K562 (cell line): ENCODE results near the gene APEX1. TPM values are rescaled to one million over a fixed set of nuclear protein-coding genes. Genes with fewer than 3 reads are reported as not detected.
A peak's percentile ranks its signal among the peaks of the same experiment; 100 is the strongest.

Experiments used
- CTBP1 ChIP-seq: fragments of 450-650 bp; IDR thresholded peaks from 2 replicates; pipeline ENCODE4 v1.6.1; 2016; ENCODE audit warnings: borderline replicate concordance
- E2F3 ChIP-seq: fragments of 250-450 bp; sonication (Bioruptor Pico); IDR thresholded peaks from 2 replicates; pipeline ENCODE4 v1.4.0; 2020; ENCODE audit warnings: mild to moderate bottlenecking
- ELK3 ChIP-seq: fragments of 450-650 bp; formaldehyde crosslinking; IDR thresholded peaks from 2 replicates; pipeline ENCODE4 v1.4.0; 2020; ENCODE audit warnings: mild to moderate bottlenecking
- GATAD2A ChIP-seq: fragments of 450-650 bp; IDR thresholded peaks from 2 replicates; pipeline ENCODE4 v1.6.1; 2017
- L3MBTL2 ChIP-seq: fragments of 450-650 bp; IDR thresholded peaks from 2 replicates; pipeline ENCODE4 v1.6.1; 2016; ENCODE audit warnings: mild to moderate bottlenecking, moderate library complexity
- NELFE ChIP-seq: IDR thresholded peaks from 2 replicates; pipeline ENCODE4 v1.6.1; 2011; ENCODE audit warnings: mild to moderate bottlenecking; ENCODE audit not compliant: insufficient read depth, insufficient read length
- NR0B1 ChIP-seq: fragments of 450-650 bp; IDR thresholded peaks from one replicate; pipeline ENCODE4 v1.6.1; 2018; ENCODE audit warnings: mild to moderate bottlenecking, moderate library complexity; ENCODE audit not compliant: partially characterized antibody
- RFX1 ChIP-seq: fragments of 450-650 bp; IDR thresholded peaks from 2 replicates; pipeline ENCODE4 v1.6.1; 2016; ENCODE audit warnings: mild to moderate bottlenecking, moderate library complexity
- SMARCA5 ChIP-seq: fragments of 450-650 bp; IDR thresholded peaks from 2 replicates; pipeline ENCODE4 v1.6.1; 2016
- SRSF1 ChIP-seq: fragments of 200-400 bp; formaldehyde crosslinking; IDR thresholded peaks from 2 replicates; pipeline ENCODE4 v1.6.1; 2017; ENCODE audit warnings: mild to moderate bottlenecking, low read depth, low read length, moderate library complexity
- TRIM25 ChIP-seq: fragments of 450-650 bp; IDR thresholded peaks from 2 replicates; pipeline ENCODE4 v1.7.0; 2016; ENCODE audit warnings: borderline replicate concordance
- XRCC4 ChIP-seq: IDR thresholded peaks from one replicate; pipeline ENCODE4 v1.6.1; 2011; ENCODE audit not compliant: insufficient read depth, insufficient read length; ENCODE audit errors: extremely low read depth
- YY1 ChIP-seq, 3 experiments: IDR thresholded peaks; 2 replicates each; pipeline ENCODE4 v1.6.1; 2011; ENCODE audit warnings: low read length in 2 of 3, mild to moderate bottlenecking in 2 of 3, moderate library complexity in 2 of 3, borderline replicate concordance in 1 of 3, control low read depth in 1 of 3, low read depth in 1 of 3; ENCODE audit not compliant: insufficient read depth in 3 of 3, insufficient replicate concordance in 2 of 3, control insufficient read depth in 1 of 3, insufficient read length in 1 of 3; ENCODE audit errors: extremely low read depth in 1 of 3
- ZBTB2 ChIP-seq: fragments of 450-650 bp; IDR thresholded peaks from 2 replicates; pipeline ENCODE4 v1.6.1; 2016; ENCODE audit warnings: antibody characterized with exemption
- ZNF24 ChIP-seq: fragments of 450-650 bp; IDR thresholded peaks from 2 replicates; pipeline ENCODE4 v1.6.1; 2016
- ZNF436 ChIP-seq: fragments of 250-450, 450-650 bp; sonication (Bioruptor Pico); formaldehyde crosslinking; IDR thresholded peaks from 2 replicates; pipeline ENCODE4 v1.7.0; 2020; ENCODE audit warnings: mild to moderate bottlenecking
- ZNF639 ChIP-seq, 2 experiments: fragments of 200-800 bp in 1 of 2; sonication (Bioruptor generic) in 1 of 2; sonication (generic) in 1 of 2; formaldehyde crosslinking in 1 of 2; IDR thresholded peaks in 1 of 2; conservative IDR thresholded peaks in 1 of 2; 2 replicates each; pipeline versions ENCODE4 v1.5.0 to v1.6.1; 2016 to 2020; ENCODE audit warnings: missing compliant biosample characterization in 1 of 2, missing genetic modification characterization in 1 of 2, missing genetic modification reagents in 1 of 2
- ZNF699 ChIP-seq: fragments of 250-450 bp; sonication (Bioruptor Pico); IDR thresholded peaks from 2 replicates; pipeline ENCODE4 v1.8.0; 2021; ENCODE audit warnings: mild to moderate bottlenecking, moderate library complexity; ENCODE audit not compliant: insufficient replicate concordance
- ZNF764 ChIP-seq: fragments of 250-450 bp; sonication (Bioruptor Pico); IDR thresholded peaks from 2 replicates; pipeline ENCODE4 v1.4.0; 2020; ENCODE audit warnings: low read depth, mild to moderate bottlenecking, moderate library complexity
- polyA plus RNA-seq, 8 experiments: library from polyadenylated mRNA; depleted of rRNA in 4 of 8; stranded (reverse) in 5 of 8; unstranded in 3 of 8; fragments of >200 nt; fragmentation: Nextera tagmentation in 2 of 8; fragmentation: Illumina TruSeq in 1 of 8; extraction: Ambion mirVana in 2 of 8; extraction: Trizol in 1 of 8; gene quantifications; 2 replicates each; pipeline versions ENCODE4 v1.2.1 to v1.2.3, GENCODE V29; 2011 to 2014; ENCODE audit warnings: inconsistent platforms in 1 of 8, missing spikeins in 1 of 8
- total RNA-seq, 7 experiments: library from RNA; depleted of rRNA in 6 of 7; stranded (reverse); fragments of >200 nt in 6 of 7; fragmentation: Illumina TruSeq in 2 of 7; extraction: Trizol in 2 of 7; gene quantifications; 2 replicates each; pipeline versions ENCODE4 v1.2.1 to v1.2.3, GENCODE V29; 2011 to 2021; ENCODE audit warnings: low replicate concordance in 1 of 7

The APEX1 gene
- total and polyA plus RNA-seq, 9 of the 15 experiments (the other 6 are each of a cell fraction or from before 2014, with no cell fraction given), result 50.2 to 274 (median 158) TPM

- TF ChIP-seq ZBTB2, result no peak
- TF ChIP-seq ZNF639 (CRISPR knock-in tag; conservative IDR thresholded peaks at IDR 0.05 in 1 of 2, IDR thresholded peaks at IDR 0.05 in 1 of 2), result no peak
- peak; percentile 37; the same call in 1 of the 2 replicates for TF ChIP-seq L3MBTL2
- TF ChIP-seq SRSF1, result no peak
- TF ChIP-seq TRIM25, result no peak
- peak; percentile 60; the same call in 1 of the 2 replicates for TF ChIP-seq CTBP1
- no peak for TF ChIP-seq ZNF436 (CRISPR knock-in tag)
- TF ChIP-seq E2F3 (CRISPR knock-in tag), result peak; percentile 54; the same call in 1 of the 2 replicates
- TF ChIP-seq YY1 (IDR thresholded peaks at IDR 0.05; ENCODE audit: borderline replicate concordance in 1 of 3, control insufficient read depth in 1 of 3, extremely low read depth in 1 of 3, insufficient read depth in 3 of 3, insufficient read length in 1 of 3, insufficient replicate concordance in 2 of 3, low read depth in 1 of 3, low read length in 2 of 3), result peak in 1 of 3 experiments; percentile 15
- TF ChIP-seq RFX1, result peak; percentile 94
- TF ChIP-seq XRCC4, result no peak
- TF ChIP-seq ELK3 (CRISPR knock-in tag), result no peak
- TF ChIP-seq NELFE, result peak; percentile 68
- no peak for TF ChIP-seq ZNF699 (CRISPR knock-in tag)
- no peak for TF ChIP-seq ZNF24
- no peak for TF ChIP-seq NR0B1
- 0 out of 2 replicates have a peak, but pooled peaks have one; percentile 43 for TF ChIP-seq SMARCA5
- no peak for TF ChIP-seq GATAD2A
- no peak for TF ChIP-seq ZNF764 (CRISPR knock-in tag)
Observed at GRCh38 chr14:20469242-20469889, 14.3 kb downstream of the APEX1 start, which contains the start of gene PNP (continued).
